ENCODE results near the gene ARAP3.
"Not testable (repeated sequence)": the region's sequence is repeated elsewhere in the genome, so short reads cannot be mapped to it uniquely, and the experiment has no call there.

DNA sequence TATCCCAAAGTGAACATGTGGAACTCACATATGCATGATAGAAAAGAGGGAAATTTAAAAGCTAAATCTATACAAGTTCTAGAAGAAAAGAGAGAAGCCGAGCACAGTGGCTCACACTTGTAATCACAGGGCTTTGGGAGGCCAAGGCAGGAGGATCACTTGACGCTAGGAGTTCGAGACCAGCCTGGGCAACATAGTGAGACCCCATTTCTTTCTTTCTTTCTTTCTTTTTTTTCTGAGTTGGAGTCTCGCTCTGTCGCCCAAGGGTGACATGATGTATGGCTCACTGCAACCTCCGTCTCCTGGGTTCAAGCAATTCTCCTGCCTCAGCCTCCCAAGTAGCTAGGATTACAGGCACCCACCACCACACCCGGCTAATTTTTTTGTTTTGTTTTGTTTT is 72.1 kb downstream of the ARAP3 start:
- not testable (repeated sequence) for TF ChIP-seq CTCF (IDR thresholded peaks at IDR 0.05; ENCODE audit: insufficient read depth, low read depth, low read length); EZH2 (IDR thresholded peaks at IDR 0.05; ENCODE audit: insufficient read depth, low read length)
